NT2/D1 (cell line): Measurements from ENCODE around the gene MED12L.

Experiments used
- SUZ12 ChIP-seq: IDR thresholded peaks from 2 replicates; pipeline ENCODE4 v1.6.1; 2011; ENCODE audit not compliant: insufficient read length, insufficient read depth; ENCODE audit errors: extremely low read depth
- YY1 ChIP-seq: IDR thresholded peaks from 2 replicates; pipeline ENCODE4 v1.6.1; 2011; ENCODE audit not compliant: insufficient read length, insufficient read depth

DNA sequence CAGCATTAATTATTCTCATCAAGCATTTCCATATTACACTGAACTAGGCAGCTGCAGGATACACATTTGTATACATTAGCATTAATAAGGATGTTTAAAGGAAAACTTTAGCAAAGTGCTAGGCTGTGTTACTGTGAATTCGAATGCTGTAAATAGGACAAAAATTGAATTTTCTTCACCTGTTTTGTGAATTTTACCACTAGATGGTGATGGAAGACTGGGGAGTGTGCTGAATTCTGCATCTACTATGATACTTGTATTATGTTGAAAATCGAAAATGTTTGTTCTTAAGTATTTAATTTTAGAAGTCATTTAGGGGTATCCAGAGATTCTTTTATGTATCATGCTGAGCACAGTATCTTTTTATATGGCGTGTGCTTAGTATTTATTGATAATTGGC is 205.2 kb downstream of the MED12L start:
- TF ChIP-seq YY1 (no peak), SUZ12 (no peak)
